Testis (tissue), 3 donors: Measurements from ENCODE around the gene SPATA32. TPM values are rescaled to one million over a fixed set of nuclear protein-coding genes. Genes with fewer than 3 reads are reported as not detected.
A peak's percentile ranks its signal among the peaks of the same experiment; 100 is the strongest.

Experiments
- DNase-seq: peaks from one replicate; pipeline ENCODE4 v3.0.0-alpha.2; 2019
- H3K27ac ChIP-seq, 2 donors: fragments of 200-600 bp; sonication (generic); one replicate each; pipeline ENCODE4 v1.5.1; 2019
- H3K27me3 ChIP-seq: fragments of 200-600 bp; sonication (generic); one replicate; pipeline ENCODE4 v1.5.1; 2019
- H3K36me3 ChIP-seq: fragments of 200-600 bp; sonication (generic); one replicate; pipeline ENCODE4 v1.5.1; 2017; ENCODE audit warnings: low read depth; ENCODE audit errors: missing control alignments
- H3K4me1 ChIP-seq: fragments of 200-600 bp; sonication (generic); one replicate; pipeline ENCODE4 v1.5.1; 2019
- H3K4me3 ChIP-seq, 2 donors: fragments of 200-600 bp; sonication (generic); one replicate each; pipeline ENCODE4 v1.5.1; 2017 to 2019
- H3K9me3 ChIP-seq: fragments of 200-600 bp; sonication (generic); one replicate; pipeline ENCODE4 v1.5.1; 2017
- CTCF ChIP-seq, 3 experiments: fragments of 450-650 bp in 2 of 3; fragments of 200-600 bp in 1 of 3; sonication (generic) in 1 of 3; IDR thresholded peaks; one replicate each; pipeline ENCODE4 v1.5.1; 2016 to 2019; ENCODE audit warnings: antibody characterized with exemption in 3 of 3, mild to moderate bottlenecking in 2 of 3, moderate library complexity in 1 of 3
- POLR2A ChIP-seq: fragments of 450-650 bp; IDR thresholded peaks from one replicate; pipeline ENCODE4 v1.6.1; 2017; ENCODE audit warnings: antibody characterized with exemption, mild to moderate bottlenecking, moderate library complexity
- WGBS, 2 donors: methylation state at CpG; one replicate each; pipeline ENCODE4 v1.1.5; 2018; 5-methylcytosine and 5-hydroxymethylcytosine counted together
- intact Hi-C: fragments of 100-400 bp; cut with DNase I; formaldehyde crosslinking; loops from one replicate; pipeline ENCODE4 v1.15.1; 2023; ENCODE audit warnings: low total_unique reads
- polyA plus RNA-seq: library from polyadenylated mRNA; stranded (reverse); fragments of 350-450 nt; fragmentation: Illumina TruSeq; extraction: RNeasy Lipid Tissue Mini Kit (QIAGEN cat#74804); gene quantifications from one replicate; pipeline ENCODE4 v1.2.3, GENCODE V29; 2014; ENCODE audit warnings: low read depth, low replicate concordance; ENCODE audit not compliant: insufficient read depth
- total RNA-seq, 2 donors: library from RNA; depleted of rRNA; stranded (reverse); fragments of >200 nt; gene quantifications; one replicate each; pipeline ENCODE4 v1.2.3, GENCODE V29; 2016

Gene SPATA32
- total and polyA plus RNA-seq, 3 donors from 2014 or later: 15.5 to 72.0 (median 47.4) TPM

- DNase-seq: no peak
- Histone ChIP-seq H3K27ac (peak overlapping the region in 1 of 2 donors; percentile 41), H3K9me3 (no peaks in the 10 kb centered on the region), H3K4me3 (no peak overlapping the region), H3K4me1 (peaks cover 9% of the 10 kb centered on the region), H3K36me3 (no peaks in the 10 kb centered on the region), H3K27me3 (no peaks in the 10 kb centered on the region)
- intact Hi-C loops: no loop called here
- WGBS, 2 donors: 72 to 75% methylated on average over 7 to 8 of the region's 8 CpGs
- TF ChIP-seq POLR2A (no peak), CTCF (IDR thresholded peaks at IDR 0.05) (no peak)
These were observed 38.8 kb downstream of the SPATA32 start for GRCh38 chr17:45222996-45223538.

GRCh38 chr17:45222289-45222995 is 39.5 kb downstream of the SPATA32 start:
- H3K36me3 ChIP-seq: no peaks in the 10 kb centered on the region
- no peaks in the 10 kb centered on the region for H3K9me3 ChIP-seq
- no peak for DNase-seq
- TF ChIP-seq POLR2A: no peak
- no peak for TF ChIP-seq CTCF (IDR thresholded peaks at IDR 0.05)
- H3K4me3 ChIP-seq: peak overlapping the region; percentile 53 to 59
- peaks cover 9% of the 10 kb centered on the region for H3K4me1 ChIP-seq
- no peaks in the 10 kb centered on the region for H3K27me3 ChIP-seq
- H3K27ac ChIP-seq: peak overlapping the region in 1 of 2 donors; percentile 41
- 11 to 25% methylated on average over 11 to 29 of the region's 33 CpGs for WGBS, 2 donors
- intact Hi-C loops: no loop called here

- WGBS, 2 donors: 1% methylated on average over 20 of the region's 38 CpGs; no CpG with 5 or more reads in 1 of the 2 donors
These were observed 39.9 kb downstream of the SPATA32 start for GRCh38 chr17:45222014-45222288.

GRCh38 chr17:45221081-45222013 is 40.5 kb downstream of the SPATA32 start, which contains the start of gene FMNL1:
Gene FMNL1 (plus strand): TSS chr17:45221885. CDS start chr17:45222125, 240 bp downstream.
- 6 to 9% methylated on average over 13 to 40 of the region's 98 CpGs for WGBS, 2 donors
- peak; percentile 47 for DNase-seq
- peaks cover 5% of the 10 kb centered on the region for H3K4me1 ChIP-seq

More at GRCh38 chr17:45222014-45222288, 39.9 kb downstream of the SPATA32 start:
- intact Hi-C loops: no loop called here
- H3K27me3 ChIP-seq: no peaks in the 10 kb centered on the region
- H3K4me1 ChIP-seq: peaks cover 9% of the 10 kb centered on the region
- DNase-seq: no peak
- H3K4me3 ChIP-seq: peak overlapping the region; percentile 53 to 59
- no peak for TF ChIP-seq POLR2A
- no peak for TF ChIP-seq CTCF (IDR thresholded peaks at IDR 0.05)
- H3K27ac ChIP-seq: peak overlapping the region in 1 of 2 donors; percentile 41
- no peaks in the 10 kb centered on the region for H3K36me3 ChIP-seq
- no peaks in the 10 kb centered on the region for H3K9me3 ChIP-seq

More at GRCh38 chr17:45221081-45222013, 40.5 kb downstream of the SPATA32 start, which contains the start of gene FMNL1:
- no peak for TF ChIP-seq CTCF (IDR thresholded peaks at IDR 0.05)
- TF ChIP-seq POLR2A: no peak
- intact Hi-C loops: no loop called here
- peak within 1 kb of the TSS; percentile 53 to 59 for H3K4me3 ChIP-seq
- no peaks in the 10 kb centered on the region for H3K27me3 ChIP-seq
- no peaks in the 10 kb centered on the region for H3K9me3 ChIP-seq
- H3K36me3 ChIP-seq: no peaks in the 10 kb centered on the region
- peak within 1 kb of the TSS in 1 of 2 donors; percentile 41 for H3K27ac ChIP-seq
